Measurements from ENCODE around the gene MIPOL1.
"Not testable (repeated sequence)": the region's sequence is repeated elsewhere in the genome, so short reads cannot be mapped to it uniquely, and the experiment has no call there.

Gene MIPOL1

GRCh38 chr14:37272569-37272968, 74.8 kb downstream of the MIPOL1 start:
- H3K4me3 Mint-ChIP-seq = no peak overlapping the region
- no peak for DNase-seq
- no peaks in the 10 kb centered on the region for H3K27me3 Mint-ChIP-seq
- no peak overlapping the region for H3K27ac Mint-ChIP-seq
- H3K36me3 Mint-ChIP-seq (ENCODE audit: low read depth) = no peaks in the 10 kb centered on the region
- H3K4me1 Mint-ChIP-seq (ENCODE audit: low read depth) = no peaks in the 10 kb centered on the region
- H3K9me3 Mint-ChIP-seq = peaks cover 2% of the 10 kb centered on the region

GRCh38 chr14:37274652-37275051, 76.9 kb downstream of the MIPOL1 start:
- Mint-ChIP-seq H3K27me3 (no peaks in the 10 kb centered on the region), H3K9me3 (no peaks in the 10 kb centered on the region), H3K27ac (no peak overlapping the region), H3K36me3 (ENCODE audit: low read depth) (no peaks in the 10 kb centered on the region), H3K4me3 (no peak overlapping the region), H3K4me1 (ENCODE audit: low read depth) (no peaks in the 10 kb centered on the region)
- DNase-seq = no peak

GRCh38 chr14:37275963-37276362, 78.2 kb downstream of the MIPOL1 start:
- Mint-ChIP-seq H3K4me3 (no peak overlapping the region), H3K27me3 (no peaks in the 10 kb centered on the region), H3K36me3 (ENCODE audit: low read depth) (no peaks in the 10 kb centered on the region), H3K9me3 (peaks cover 3% of the 10 kb centered on the region), H3K4me1 (ENCODE audit: low read depth) (no peaks in the 10 kb centered on the region), H3K27ac (no peak overlapping the region)
- DNase-seq = no peak

- no peaks in the 10 kb centered on the region for H3K4me1 Mint-ChIP-seq (ENCODE audit: low read depth)
- H3K9me3 Mint-ChIP-seq = peaks cover 5% of the 10 kb centered on the region
- no peaks in the 10 kb centered on the region for H3K27me3 Mint-ChIP-seq
- H3K36me3 Mint-ChIP-seq (ENCODE audit: low read depth) = no peaks in the 10 kb centered on the region
- H3K4me3 Mint-ChIP-seq = no peak overlapping the region
- no peak overlapping the region for H3K27ac Mint-ChIP-seq
- DNase-seq = no peak
Observed at GRCh38 chr14:37278636-37279538, 81.2 kb downstream of the MIPOL1 start.

- Mint-ChIP-seq H3K27me3 (no peaks in the 10 kb centered on the region), H3K36me3 (ENCODE audit: low read depth) (no peaks in the 10 kb centered on the region), H3K27ac (no peak overlapping the region), H3K9me3 (peaks cover 5% of the 10 kb centered on the region), H3K4me1 (ENCODE audit: low read depth) (no peaks in the 10 kb centered on the region), H3K4me3 (no peak overlapping the region)
- no peak for DNase-seq
Observed at GRCh38 chr14:37279818-37280217, 82.1 kb downstream of the MIPOL1 start.

- H3K9me3 Mint-ChIP-seq = peaks cover 5% of the 10 kb centered on the region
- no peak for DNase-seq
Observed at GRCh38 chr14:37284760-37285159, 87.0 kb downstream of the MIPOL1 start.

GRCh38 chr14:37285220-37285619, 87.5 kb downstream of the MIPOL1 start:
- H3K4me1 Mint-ChIP-seq (ENCODE audit: low read depth) = no peaks in the 10 kb centered on the region
- H3K27me3 Mint-ChIP-seq = no peaks in the 10 kb centered on the region
- no peaks in the 10 kb centered on the region for H3K36me3 Mint-ChIP-seq (ENCODE audit: low read depth)
- H3K27ac Mint-ChIP-seq = no peak overlapping the region
- peaks cover 5% of the 10 kb centered on the region for H3K9me3 Mint-ChIP-seq
- DNase-seq = no peak
- no peak overlapping the region for H3K4me3 Mint-ChIP-seq

More at GRCh38 chr14:37284760-37285159, 87.0 kb downstream of the MIPOL1 start:
- H3K36me3 Mint-ChIP-seq (ENCODE audit: low read depth) = no peaks in the 10 kb centered on the region
- H3K27me3 Mint-ChIP-seq = no peaks in the 10 kb centered on the region
- H3K4me1 Mint-ChIP-seq (ENCODE audit: low read depth) = no peaks in the 10 kb centered on the region
- H3K27ac Mint-ChIP-seq = no peak overlapping the region
- no peak overlapping the region for H3K4me3 Mint-ChIP-seq

- DNase-seq = no peak
- H3K4me3 Mint-ChIP-seq = no peak overlapping the region
- H3K4me1 Mint-ChIP-seq (ENCODE audit: low read depth) = no peaks in the 10 kb centered on the region
- no peaks in the 10 kb centered on the region for H3K27me3 Mint-ChIP-seq
- H3K36me3 Mint-ChIP-seq (ENCODE audit: low read depth) = no peaks in the 10 kb centered on the region
- H3K27ac Mint-ChIP-seq = no peak overlapping the region
- H3K9me3 Mint-ChIP-seq = no peaks in the 10 kb centered on the region
Observed at GRCh38 chr14:37289688-37290087, 92.0 kb downstream of the MIPOL1 start.

- H3K27ac Mint-ChIP-seq; H3K36me3 Mint-ChIP-seq (ENCODE audit: low read depth); DNase-seq; H3K4me1 Mint-ChIP-seq (ENCODE audit: low read depth); H3K27me3 Mint-ChIP-seq; H3K9me3 Mint-ChIP-seq; H3K4me3 Mint-ChIP-seq: not testable (repeated sequence)
Observed at GRCh38 chr14:37295262-37295661, 97.5 kb downstream of the MIPOL1 start.

GRCh38 chr14:37311252-37311651, 113.5 kb downstream of the MIPOL1 start:
- Mint-ChIP-seq H3K4me3 (no peak overlapping the region), H3K36me3 (ENCODE audit: low read depth) (no peaks in the 10 kb centered on the region), H3K27me3 (no peaks in the 10 kb centered on the region), H3K9me3 (peaks cover 11% of the 10 kb centered on the region), H3K4me1 (ENCODE audit: low read depth) (no peaks in the 10 kb centered on the region), H3K27ac (no peak overlapping the region)
- DNase-seq = no peak

GRCh38 chr14:37318938-37319337, 121.2 kb downstream of the MIPOL1 start:
- H3K4me1 Mint-ChIP-seq (ENCODE audit: low read depth) = no peaks in the 10 kb centered on the region
- DNase-seq = no peak
- no peaks in the 10 kb centered on the region for H3K27me3 Mint-ChIP-seq
- H3K4me3 Mint-ChIP-seq = no peak overlapping the region
- no peak overlapping the region for H3K27ac Mint-ChIP-seq
- no peaks in the 10 kb centered on the region for H3K36me3 Mint-ChIP-seq (ENCODE audit: low read depth)
- peaks cover 9% of the 10 kb centered on the region for H3K9me3 Mint-ChIP-seq

GRCh38 chr14:37320106-37320505, 122.4 kb downstream of the MIPOL1 start:
- Mint-ChIP-seq H3K4me1 (ENCODE audit: low read depth) (no peaks in the 10 kb centered on the region), H3K27me3 (no peaks in the 10 kb centered on the region), H3K4me3 (no peak overlapping the region), H3K9me3 (peaks cover 11% of the 10 kb centered on the region), H3K27ac (no peak overlapping the region), H3K36me3 (ENCODE audit: low read depth) (no peaks in the 10 kb centered on the region)
- no peak for DNase-seq

- H3K27me3 Mint-ChIP-seq = no peaks in the 10 kb centered on the region
- H3K9me3 Mint-ChIP-seq = peaks cover 7% of the 10 kb centered on the region
- DNase-seq = no peak
- no peaks in the 10 kb centered on the region for H3K4me1 Mint-ChIP-seq (ENCODE audit: low read depth)
- H3K4me3 Mint-ChIP-seq = no peak overlapping the region
- H3K36me3 Mint-ChIP-seq (ENCODE audit: low read depth) = no peaks in the 10 kb centered on the region
- H3K27ac Mint-ChIP-seq = no peak overlapping the region
Observed at GRCh38 chr14:37325332-37325731, 127.6 kb downstream of the MIPOL1 start.

GRCh38 chr14:37326434-37326833, 128.7 kb downstream of the MIPOL1 start:
- no peaks in the 10 kb centered on the region for H3K27me3 Mint-ChIP-seq
- H3K27ac Mint-ChIP-seq = no peak overlapping the region
- peaks cover 5% of the 10 kb centered on the region for H3K9me3 Mint-ChIP-seq
- no peaks in the 10 kb centered on the region for H3K4me1 Mint-ChIP-seq (ENCODE audit: low read depth)
- no peaks in the 10 kb centered on the region for H3K36me3 Mint-ChIP-seq (ENCODE audit: low read depth)
- DNase-seq = no peak
- no peak overlapping the region for H3K4me3 Mint-ChIP-seq

GRCh38 chr14:37327933-37328332, 130.2 kb downstream of the MIPOL1 start:
- H3K36me3 Mint-ChIP-seq (ENCODE audit: low read depth); H3K27ac Mint-ChIP-seq; H3K4me3 Mint-ChIP-seq: not testable (repeated sequence)

More at GRCh38 chr14:37327933-37328332, 130.2 kb downstream of the MIPOL1 start:
- not testable (repeated sequence) for H3K27me3 Mint-ChIP-seq; H3K9me3 Mint-ChIP-seq; H3K4me1 Mint-ChIP-seq (ENCODE audit: low read depth); DNase-seq

Measured in activated T-cell treated with anti-CD3 and anti-CD28 coated beads, Interleukin-2, amount 50 U/mL, for 24 hours (primary cell).